BE2C (cell line): ENCODE data around the gene FOXM1.

ENCODE experiments used
- DNase-seq: peaks from one replicate; pipeline ENCODE4 v3.0.0-alpha.2; 2020
- H3K27me3 ChIP-seq: fragments of 250-450 bp; sonication (Bioruptor Pico); 2 replicates; pipeline ENCODE4 v1.5.1; 2020; ENCODE audit warnings: mild to moderate bottlenecking
- H3K36me3 ChIP-seq: fragments of 250-450 bp; sonication (Bioruptor Pico); 2 replicates; pipeline ENCODE4 v1.5.1; 2020; ENCODE audit warnings: mild to moderate bottlenecking
- H3K4me1 ChIP-seq: fragments of 250-450 bp; sonication (Bioruptor Pico); 2 replicates; pipeline ENCODE4 v1.5.1; 2020
- H3K4me3 ChIP-seq: 2 replicates; pipeline ENCODE4 v1.5.1; 2011; ENCODE audit warnings: low read depth, low read length
- H3K9me3 ChIP-seq: fragments of 250-450 bp; sonication (Bioruptor Pico); 2 replicates; pipeline ENCODE4 v1.5.1; 2020
- TF ChIP-seq, protein P1 (sequence below): IDR thresholded peaks from 2 replicates; pipeline ENCODE4 v1.5.1; 2012; ENCODE audit warnings: mild to moderate bottlenecking, low read depth, low read length

Gene FOXM1

GRCh38 chr12:2833327-2833726 lies 43.6 kb downstream of the FOXM1 start:
- Histone ChIP-seq H3K4me1 (peaks cover 11% of the 10 kb centered on the region), H3K4me3 (no peak overlapping the region), H3K9me3 (no peaks in the 10 kb centered on the region), H3K36me3 (peaks cover 4% of the 10 kb centered on the region), H3K27me3 (no peaks in the 10 kb centered on the region)
- TF ChIP-seq, protein P1, sequence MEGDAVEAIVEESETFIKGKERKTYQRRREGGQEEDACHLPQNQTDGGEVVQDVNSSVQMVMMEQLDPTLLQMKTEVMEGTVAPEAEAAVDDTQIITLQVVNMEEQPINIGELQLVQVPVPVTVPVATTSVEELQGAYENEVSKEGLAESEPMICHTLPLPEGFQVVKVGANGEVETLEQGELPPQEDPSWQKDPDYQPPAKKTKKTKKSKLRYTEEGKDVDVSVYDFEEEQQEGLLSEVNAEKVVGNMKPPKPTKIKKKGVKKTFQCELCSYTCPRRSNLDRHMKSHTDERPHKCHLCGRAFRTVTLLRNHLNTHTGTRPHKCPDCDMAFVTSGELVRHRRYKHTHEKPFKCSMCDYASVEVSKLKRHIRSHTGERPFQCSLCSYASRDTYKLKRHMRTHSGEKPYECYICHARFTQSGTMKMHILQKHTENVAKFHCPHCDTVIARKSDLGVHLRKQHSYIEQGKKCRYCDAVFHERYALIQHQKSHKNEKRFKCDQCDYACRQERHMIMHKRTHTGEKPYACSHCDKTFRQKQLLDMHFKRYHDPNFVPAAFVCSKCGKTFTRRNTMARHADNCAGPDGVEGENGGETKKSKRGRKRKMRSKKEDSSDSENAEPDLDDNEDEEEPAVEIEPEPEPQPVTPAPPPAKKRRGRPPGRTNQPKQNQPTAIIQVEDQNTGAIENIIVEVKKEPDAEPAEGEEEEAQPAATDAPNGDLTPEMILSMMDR, result no peak
- no peak for DNase-seq

DNA sequence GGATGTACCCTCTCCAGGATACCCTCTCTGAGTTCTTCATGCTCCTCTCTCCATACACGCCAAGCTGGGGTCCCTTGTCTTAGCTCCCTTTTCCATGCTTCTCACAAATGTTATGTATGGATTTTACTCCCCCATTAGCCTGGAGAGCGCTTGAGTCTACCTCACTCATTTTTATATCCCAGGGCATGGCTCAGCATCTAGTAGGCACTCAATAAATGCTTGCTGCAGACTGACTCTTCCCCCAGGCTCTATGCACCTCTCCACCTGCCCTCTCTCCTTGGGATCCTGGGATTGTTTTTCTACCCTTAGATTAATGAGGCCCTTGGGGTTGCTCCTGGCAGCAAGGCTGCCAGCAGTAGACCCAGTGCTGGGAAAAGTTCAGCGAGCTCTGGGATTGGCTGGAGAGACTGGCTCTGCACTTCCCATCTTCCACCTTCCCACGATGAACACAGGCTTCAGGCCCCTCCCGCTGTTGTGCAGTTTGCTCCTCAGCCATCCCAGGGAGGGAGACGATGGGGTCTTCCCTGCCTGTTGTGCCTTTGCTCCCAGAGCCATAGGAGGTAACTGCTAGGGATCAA lies 44.3 kb downstream of the FOXM1 start:
- TF ChIP-seq, protein P1, result no peak
- Histone ChIP-seq H3K27me3 (no peaks in the 10 kb centered on the region), H3K4me3 (no peak overlapping the region), H3K9me3 (no peaks in the 10 kb centered on the region), H3K4me1 (peaks cover 11% of the 10 kb centered on the region), H3K36me3 (peaks cover 11% of the 10 kb centered on the region)
- no peak for DNase-seq

DNA sequence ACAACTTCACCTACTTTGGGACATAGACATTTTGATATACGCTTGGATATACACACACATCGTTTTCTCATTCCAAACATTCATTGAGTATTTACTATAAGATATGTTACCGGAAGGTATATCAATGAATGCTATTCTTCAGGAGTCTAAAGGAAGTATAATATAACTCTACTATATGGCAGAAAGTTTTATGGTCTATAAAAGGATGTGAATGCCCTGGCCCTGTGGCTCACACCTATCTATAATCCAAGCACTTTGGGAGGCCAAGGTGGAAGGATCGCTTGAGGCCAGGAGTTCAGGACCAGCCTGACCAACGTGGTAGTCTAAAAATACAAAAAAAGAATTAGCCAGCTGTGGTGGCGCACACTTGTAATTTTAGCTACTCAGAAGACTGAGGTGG lies 47.7 kb downstream of the FOXM1 start:
- H3K4me3 ChIP-seq, result no peak overlapping the region
- no peaks in the 10 kb centered on the region for H3K27me3 ChIP-seq
- TF ChIP-seq, protein P1, result no peak
- H3K4me1 ChIP-seq, result peaks cover under 1% of the 10 kb centered on the region; the same call in 1 of the 2 replicates
- peaks cover 42% of the 10 kb centered on the region for H3K36me3 ChIP-seq
- DNase-seq, result no peak
- no peaks in the 10 kb centered on the region for H3K9me3 ChIP-seq

DNA sequence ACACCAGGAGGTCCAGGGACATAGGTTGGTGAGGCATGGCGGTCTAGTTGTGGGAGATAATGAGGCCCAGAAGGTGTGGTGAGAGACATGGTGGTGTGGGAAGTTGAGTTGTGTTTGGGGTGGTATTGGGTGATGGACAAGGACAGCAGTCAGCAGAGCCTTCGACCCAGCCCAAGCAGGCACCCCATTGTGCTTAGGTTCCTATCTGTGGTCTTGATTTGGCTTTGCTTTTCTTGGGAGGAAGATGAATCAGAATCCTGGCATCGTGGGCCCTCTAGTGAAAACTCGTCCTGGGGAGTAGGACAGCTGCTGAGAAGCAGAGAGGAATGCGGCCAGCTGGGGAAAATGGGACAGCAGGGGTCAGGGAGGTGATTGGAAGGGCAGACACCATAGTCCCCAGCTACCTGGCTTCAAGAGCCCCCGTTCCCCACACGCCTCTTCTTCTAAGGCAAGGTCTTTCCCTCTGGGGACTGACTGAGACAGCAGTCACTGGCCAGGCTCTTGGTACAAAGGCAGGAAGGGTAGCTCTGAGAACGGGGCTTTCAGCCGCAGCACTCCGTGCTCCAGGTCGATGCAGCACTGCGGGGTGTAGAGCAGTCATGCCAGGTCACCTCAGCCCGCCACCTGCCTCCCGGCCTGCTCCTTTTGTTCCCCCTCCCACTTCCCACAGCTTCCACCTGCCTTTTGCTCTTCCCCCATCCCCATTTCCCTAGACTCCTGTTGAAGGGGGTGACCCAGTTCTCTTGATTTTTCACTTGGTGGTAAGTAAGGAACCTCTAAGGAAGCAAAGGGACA lies 50.1 kb downstream of the FOXM1 start:
- no peak for DNase-seq
- TF ChIP-seq, protein P1, result no peak
- no peaks in the 10 kb centered on the region for H3K27me3 ChIP-seq
- no peaks in the 10 kb centered on the region for H3K4me1 ChIP-seq
- no peaks in the 10 kb centered on the region for H3K9me3 ChIP-seq
- no peak overlapping the region for H3K4me3 ChIP-seq
- H3K36me3 ChIP-seq, result peaks cover 63% of the 10 kb centered on the region

- TF ChIP-seq, protein P1, result no peak
- no peak for DNase-seq
- Histone ChIP-seq H3K36me3 (peaks cover 69% of the 10 kb centered on the region), H3K9me3 (no peaks in the 10 kb centered on the region), H3K4me1 (no peaks in the 10 kb centered on the region), H3K4me3 (no peak overlapping the region), H3K27me3 (no peaks in the 10 kb centered on the region)
Observed at GRCh38 chr12:2826036-2826435, 50.9 kb downstream of the FOXM1 start.

DNA sequence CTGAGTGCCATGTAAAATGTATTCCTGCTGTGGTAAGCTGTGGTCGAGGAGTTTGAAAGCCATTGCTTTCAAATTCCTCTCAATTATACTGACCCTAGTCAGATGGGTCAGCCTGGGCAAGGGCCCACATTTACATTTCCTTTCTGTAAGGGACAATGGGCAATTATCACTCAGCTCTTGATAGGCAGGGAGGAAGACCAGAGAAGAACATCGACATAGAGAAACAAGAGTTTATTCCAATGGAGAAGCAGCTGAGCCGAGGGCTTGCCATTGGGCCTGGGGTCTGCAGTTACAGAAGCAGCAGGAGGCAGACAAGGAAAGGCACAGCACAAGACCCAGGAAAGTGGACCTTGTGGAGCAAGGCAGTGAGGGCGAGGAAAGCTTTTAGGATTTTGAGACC lies 51.8 kb downstream of the FOXM1 start:
- H3K4me1 ChIP-seq, result no peaks in the 10 kb centered on the region
- peaks cover 76% of the 10 kb centered on the region for H3K36me3 ChIP-seq
- H3K27me3 ChIP-seq, result no peaks in the 10 kb centered on the region
- H3K9me3 ChIP-seq, result no peaks in the 10 kb centered on the region
- TF ChIP-seq, protein P1, result no peak
- H3K4me3 ChIP-seq, result no peak overlapping the region
- DNase-seq, result no peak
